Neural progenitor cell (in vitro differentiated cells): Measurements from ENCODE around the gene HSPA12B. TPM values are rescaled to one million over a fixed set of nuclear protein-coding genes. Genes with fewer than 3 reads are reported as not detected.

Experiments used
- DNase-seq: peaks from one replicate; pipeline ENCODE4 v3.0.0-alpha.2; 2016; ENCODE audit warnings: low spot score
- H2AFZ ChIP-seq: fragments of 200-600 bp; sonication (generic); replicated peaks from 2 replicates; pipeline ENCODE4 v1.6.1; 2016; ENCODE audit warnings: antibody characterized with exemption
- H3F3A ChIP-seq: fragments of 200-600 bp; sonication (generic); 2 replicates; pipeline ENCODE4 v1.6.1; 2016; ENCODE audit warnings: antibody characterized with exemption, low read depth
- H3K27ac ChIP-seq: fragments of 200-600 bp; sonication (generic); 2 replicates; pipeline ENCODE4 v1.5.1; 2016; ENCODE audit warnings: mild to moderate bottlenecking
- H3K27me3 ChIP-seq: fragments of 200-600 bp; sonication (generic); 2 replicates; pipeline ENCODE4 v1.6.1; 2016; ENCODE audit warnings: mild to moderate bottlenecking, moderate library complexity
- H3K36me3 ChIP-seq: fragments of 200-600 bp; sonication (generic); 2 replicates; pipeline ENCODE4 v1.5.1; 2016
- H3K4me1 ChIP-seq: fragments of 200-600 bp; sonication (generic); 2 replicates; pipeline ENCODE4 v1.6.1; 2016; ENCODE audit warnings: mixed run types
- H3K4me2 ChIP-seq: fragments of 200-600 bp; sonication (generic); 2 replicates; pipeline ENCODE4 v1.6.1; 2016
- H3K4me3 ChIP-seq: fragments of 200-600 bp; sonication (generic); 2 replicates; pipeline ENCODE4 v1.5.1; 2016
- H3K79me2 ChIP-seq: fragments of 200-600 bp; sonication (generic); 2 replicates; pipeline ENCODE4 v1.6.1; 2016; ENCODE audit warnings: low read depth
- H3K9ac ChIP-seq: fragments of 200-600 bp; sonication (generic); 2 replicates; pipeline ENCODE4 v1.6.1; 2016
- H3K9me3 ChIP-seq: fragments of 200-600 bp; sonication (generic); 2 replicates; pipeline ENCODE4 v1.5.1; 2016; ENCODE audit warnings: low read depth
- H4K20me1 ChIP-seq: fragments of 200-600 bp; sonication (generic); 2 replicates; pipeline ENCODE4 v1.6.1; 2016; ENCODE audit warnings: low read depth
- H3K27ac Mint-ChIP-seq: 3 replicates; pipeline ENCODE4 v1.8.0; 2021; ENCODE audit warnings: mixed read lengths
- H3K27me3 Mint-ChIP-seq: 2 replicates; pipeline ENCODE4 v1.8.0; 2022; ENCODE audit warnings: low read depth, mild to moderate bottlenecking, inconsistent platforms, moderate library complexity, mixed read lengths; ENCODE audit not compliant: insufficient read depth
- H3K36me3 Mint-ChIP-seq: 3 replicates; pipeline ENCODE4 v1.8.0; 2021; ENCODE audit warnings: mixed read lengths
- H3K4me1 Mint-ChIP-seq: 3 replicates; pipeline ENCODE4 v1.8.0; 2021; ENCODE audit warnings: mixed read lengths
- H3K4me3 Mint-ChIP-seq: 3 replicates; pipeline ENCODE4 v1.8.0; 2021; ENCODE audit warnings: mild to moderate bottlenecking, moderate library complexity, mixed read lengths
- H3K9me3 Mint-ChIP-seq: 3 replicates; pipeline ENCODE4 v1.8.0; 2020; ENCODE audit warnings: mixed read lengths
- EZH2 ChIP-seq: fragments of 200-600 bp; sonication (generic); IDR thresholded peaks from 2 replicates; pipeline ENCODE4 v1.6.1; 2017; ENCODE audit warnings: antibody characterized with exemption, mild to moderate bottlenecking, moderate library complexity
- EZH2phosphoT487 ChIP-seq: fragments of 200-600 bp; sonication (generic); IDR thresholded peaks from 2 replicates; pipeline ENCODE4 v1.6.1; 2017; ENCODE audit warnings: antibody characterized with exemption
- total RNA-seq: library from RNA; depleted of rRNA; stranded (reverse); fragments of >200 nt; gene quantifications from 2 replicates; pipeline ENCODE4 v1.2.3, GENCODE V29; 2015; ENCODE audit warnings: low replicate concordance
- TF ChIP-seq, protein P1 (sequence below): fragments of 200-600 bp; sonication (generic); IDR thresholded peaks from 2 replicates; pipeline ENCODE4 v1.5.1; 2017; ENCODE audit warnings: antibody characterized with exemption, mild to moderate bottlenecking

Gene HSPA12B
- total RNA-seq, 1 donor from 2014 or later, result 0.15 TPM

DNA sequence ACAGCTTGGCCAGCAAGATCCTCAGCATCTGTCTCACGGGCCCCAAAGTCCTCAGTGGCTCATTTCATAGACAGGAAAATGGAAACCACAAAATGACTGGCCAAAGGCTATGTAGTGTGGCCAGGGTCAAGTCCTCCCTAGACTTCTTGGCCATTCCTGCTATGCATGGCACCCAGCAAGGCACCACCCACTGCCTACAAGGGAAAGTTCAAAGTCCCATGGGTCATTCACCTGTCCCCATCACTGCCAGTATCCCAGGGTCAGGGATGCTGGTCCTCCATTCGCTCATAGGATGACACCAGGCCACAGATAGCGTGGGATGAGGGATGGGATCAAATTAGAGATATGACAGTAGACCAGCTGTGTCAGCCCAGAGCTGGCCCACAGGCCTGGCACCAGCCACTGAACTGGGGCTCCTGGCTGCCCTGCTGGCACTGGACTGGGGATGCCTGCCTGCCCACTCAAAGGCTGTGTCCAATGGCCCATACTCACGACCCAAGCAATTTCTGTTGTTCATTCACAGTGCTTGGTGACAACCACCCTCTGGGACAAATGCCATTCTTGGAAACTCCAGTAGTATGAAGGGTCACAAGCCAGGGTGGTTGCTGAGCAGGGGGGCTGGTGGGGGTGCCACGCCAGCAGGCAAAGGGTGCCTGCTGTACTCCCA is 23.5 kb downstream of the HSPA12B start:
- no peak for DNase-seq
- Histone ChIP-seq H4K20me1 (peaks cover 14% of the 10 kb centered on the region), H3K27ac (no peak overlapping the region), H3K4me3 (no peak overlapping the region), H3K79me2 (no peaks in the 10 kb centered on the region), H3K9ac (no peak overlapping the region), H3K36me3 (no peaks in the 10 kb centered on the region), H2AFZ (no peak overlapping the region), H3K4me2 (no peak overlapping the region), H3K27me3 (peaks cover 21% of the 10 kb centered on the region), H3K4me1 (peaks cover 19% of the 10 kb centered on the region), H3K9me3 (no peaks in the 10 kb centered on the region), H3F3A (peaks cover 26% of the 10 kb centered on the region)
- Mint-ChIP-seq H3K4me1 (peaks cover 14% of the 10 kb centered on the region), H3K27ac (no peak overlapping the region), H3K36me3 (peaks cover 20% of the 10 kb centered on the region), H3K27me3 (peaks cover 12% of the 10 kb centered on the region), H3K9me3 (peaks cover 1% of the 10 kb centered on the region), H3K4me3 (peak overlapping the region; percentile 57)
- TF ChIP-seq, protein P1, sequence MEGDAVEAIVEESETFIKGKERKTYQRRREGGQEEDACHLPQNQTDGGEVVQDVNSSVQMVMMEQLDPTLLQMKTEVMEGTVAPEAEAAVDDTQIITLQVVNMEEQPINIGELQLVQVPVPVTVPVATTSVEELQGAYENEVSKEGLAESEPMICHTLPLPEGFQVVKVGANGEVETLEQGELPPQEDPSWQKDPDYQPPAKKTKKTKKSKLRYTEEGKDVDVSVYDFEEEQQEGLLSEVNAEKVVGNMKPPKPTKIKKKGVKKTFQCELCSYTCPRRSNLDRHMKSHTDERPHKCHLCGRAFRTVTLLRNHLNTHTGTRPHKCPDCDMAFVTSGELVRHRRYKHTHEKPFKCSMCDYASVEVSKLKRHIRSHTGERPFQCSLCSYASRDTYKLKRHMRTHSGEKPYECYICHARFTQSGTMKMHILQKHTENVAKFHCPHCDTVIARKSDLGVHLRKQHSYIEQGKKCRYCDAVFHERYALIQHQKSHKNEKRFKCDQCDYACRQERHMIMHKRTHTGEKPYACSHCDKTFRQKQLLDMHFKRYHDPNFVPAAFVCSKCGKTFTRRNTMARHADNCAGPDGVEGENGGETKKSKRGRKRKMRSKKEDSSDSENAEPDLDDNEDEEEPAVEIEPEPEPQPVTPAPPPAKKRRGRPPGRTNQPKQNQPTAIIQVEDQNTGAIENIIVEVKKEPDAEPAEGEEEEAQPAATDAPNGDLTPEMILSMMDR, result no peak
- TF ChIP-seq EZH2phosphoT487 (no peak), EZH2 (no peak)

DNA sequence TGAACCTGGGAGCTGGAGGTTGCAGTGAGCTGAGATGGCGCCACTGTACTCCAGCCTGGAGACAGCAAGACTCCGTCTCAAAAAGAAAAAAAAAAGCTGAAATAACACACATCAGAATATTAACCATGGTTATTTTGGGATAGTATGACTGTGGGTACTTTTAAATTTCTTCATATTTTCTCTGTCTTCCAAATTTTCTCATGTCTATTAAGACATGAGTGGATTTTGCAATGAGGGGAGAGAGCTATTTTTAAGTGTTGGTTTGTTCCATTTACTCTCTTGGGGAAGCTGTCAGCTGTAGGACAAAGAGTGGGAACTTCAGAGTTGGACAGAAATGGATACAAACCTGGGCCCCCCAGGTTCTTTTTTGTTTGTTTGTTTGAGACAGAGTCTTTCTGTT is 24.8 kb downstream of the HSPA12B start:
- H3K79me2 ChIP-seq, result no peaks in the 10 kb centered on the region
- DNase-seq, result no peak
- no peak overlapping the region for H3K4me3 ChIP-seq
- H3K36me3 ChIP-seq, result no peaks in the 10 kb centered on the region
- H3K4me2 ChIP-seq, result no peak overlapping the region
- peaks cover 24% of the 10 kb centered on the region for H3F3A ChIP-seq
- no peak overlapping the region for H3K9ac ChIP-seq
- peaks cover 8% of the 10 kb centered on the region for H3K27me3 Mint-ChIP-seq
- peaks cover 21% of the 10 kb centered on the region for H3K36me3 Mint-ChIP-seq
- peaks cover 8% of the 10 kb centered on the region for H3K27me3 ChIP-seq
- H3K4me3 Mint-ChIP-seq, result no peak overlapping the region
- no peaks in the 10 kb centered on the region for H3K9me3 Mint-ChIP-seq
- H3K27ac ChIP-seq, result no peak overlapping the region
- H3K4me1 ChIP-seq, result peaks cover 28% of the 10 kb centered on the region
- H4K20me1 ChIP-seq, result peaks cover 7% of the 10 kb centered on the region
- no peak overlapping the region for H2AFZ ChIP-seq
- H3K4me1 Mint-ChIP-seq, result peaks cover 11% of the 10 kb centered on the region
- H3K27ac Mint-ChIP-seq, result no peak overlapping the region
- no peak for TF ChIP-seq EZH2phosphoT487
- no peak for TF ChIP-seq EZH2
- TF ChIP-seq, protein P1, result no peak
- no peaks in the 10 kb centered on the region for H3K9me3 ChIP-seq

DNA sequence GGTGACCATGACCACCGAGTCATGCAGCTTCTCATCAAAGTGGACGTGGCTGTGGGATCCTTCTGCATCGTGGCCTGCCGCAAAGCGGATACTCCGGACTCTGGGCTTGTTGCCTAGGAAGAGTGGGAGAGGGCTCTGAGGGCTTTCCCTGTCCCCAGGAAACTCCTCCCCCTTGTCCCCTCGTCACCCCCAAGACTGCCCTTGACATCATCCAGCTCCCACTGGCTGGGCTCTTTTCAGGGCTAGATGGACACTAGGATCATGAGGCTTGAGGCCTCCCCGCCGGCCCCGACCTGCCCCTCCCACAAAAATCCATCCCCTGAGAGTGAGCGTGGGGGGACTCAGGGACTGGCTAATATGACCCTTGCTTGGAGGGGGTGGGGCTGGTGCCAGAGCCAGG is 26.1 kb downstream of the HSPA12B start:
- Mint-ChIP-seq H3K27me3 (no peaks in the 10 kb centered on the region), H3K36me3 (peaks cover 21% of the 10 kb centered on the region), H3K9me3 (no peaks in the 10 kb centered on the region), H3K4me1 (peaks cover 4% of the 10 kb centered on the region), H3K4me3 (no peak overlapping the region), H3K27ac (no peak overlapping the region)
- no peaks in the 10 kb centered on the region for H3K27me3 ChIP-seq
- TF ChIP-seq EZH2 (no peak), EZH2phosphoT487 (no peak)
- TF ChIP-seq, protein P1, result no peak
- no peak for DNase-seq
- H3K9me3 ChIP-seq, result no peaks in the 10 kb centered on the region
- H3K36me3 ChIP-seq, result no peaks in the 10 kb centered on the region
- H2AFZ ChIP-seq, result no peak overlapping the region
- peaks cover 16% of the 10 kb centered on the region for H3F3A ChIP-seq
- no peak overlapping the region for H3K9ac ChIP-seq
- peaks cover 28% of the 10 kb centered on the region for H3K4me1 ChIP-seq
- no peaks in the 10 kb centered on the region for H3K79me2 ChIP-seq
- H3K4me2 ChIP-seq, result no peak overlapping the region
- no peaks in the 10 kb centered on the region for H4K20me1 ChIP-seq
- no peak overlapping the region for H3K27ac ChIP-seq
- no peak overlapping the region for H3K4me3 ChIP-seq
